HPDE6-E6E7 (cell line): ENCODE results near the gene DLEC1.
"Not testable (repeated sequence)": the region's sequence is repeated elsewhere in the genome, so short reads cannot be mapped to it uniquely, and the experiment has no call there.

Source experiments
- DNase-seq: peaks from one replicate; pipeline ENCODE4 v3.0.0; 2011; ENCODE audit warnings: missing footprints; ENCODE audit errors: extremely low spot score

Gene DLEC1

DNA sequence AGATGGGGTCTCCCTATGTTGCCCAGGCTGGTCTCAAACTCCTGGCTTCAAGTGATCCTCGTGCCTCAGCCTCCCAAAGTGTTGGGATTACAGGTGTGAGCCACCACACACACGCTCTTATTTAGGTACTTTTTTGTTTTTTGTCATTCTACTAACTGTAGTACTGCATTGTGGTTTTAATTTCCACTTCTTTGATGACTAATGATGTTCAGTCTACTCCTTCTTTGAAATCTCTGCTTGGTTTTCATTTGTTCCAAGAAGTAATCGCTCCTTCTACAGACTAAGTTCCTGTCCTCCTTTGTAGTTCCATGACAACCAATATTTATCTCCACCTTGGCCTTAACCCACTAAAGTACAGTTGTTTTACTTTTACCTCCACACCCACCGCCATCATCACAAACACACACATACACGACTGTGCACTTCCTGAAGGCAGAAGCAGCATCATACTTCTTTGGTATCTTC, 529 bp upstream of the DLEC1 start:
- no peak for DNase-seq

DNA sequence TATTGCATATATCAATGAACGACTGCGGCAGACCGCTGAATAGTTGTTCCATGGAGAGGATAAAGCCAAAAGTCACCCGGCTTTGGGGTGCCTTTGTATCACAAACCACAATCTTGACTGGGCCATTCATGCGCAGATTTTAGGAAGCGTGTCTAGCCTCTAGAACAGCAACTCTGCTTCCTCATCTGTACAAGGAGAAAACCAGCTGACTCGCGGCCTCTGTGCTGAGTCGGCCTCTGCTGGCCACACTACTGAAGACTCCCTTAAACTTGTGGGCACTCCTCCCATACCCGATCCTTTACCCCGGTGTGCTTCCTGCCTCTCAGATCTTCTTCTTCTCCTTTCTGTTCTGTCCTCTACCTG, 872 bp downstream of the DLEC1 start:
- no peak for DNase-seq

DNA sequence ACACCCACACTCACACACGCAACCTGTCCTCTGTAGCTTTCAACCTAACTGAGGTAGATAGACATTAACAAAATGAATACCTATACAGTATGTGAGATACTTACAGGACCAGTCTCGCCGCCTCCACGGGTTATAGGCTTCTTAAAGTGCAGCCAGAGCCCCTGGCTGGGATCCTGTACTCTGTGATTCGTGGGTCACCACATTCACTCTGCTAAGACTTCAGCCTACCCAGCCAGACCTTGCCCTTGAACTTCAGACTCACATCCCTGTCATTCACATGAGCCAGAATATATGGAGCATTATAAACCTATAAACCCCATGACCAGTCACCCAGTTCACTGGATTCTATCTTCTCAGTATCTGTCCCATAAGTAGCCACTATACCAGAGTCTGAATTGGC, 1.4 kb downstream of the DLEC1 start:
- no peak for DNase-seq

GRCh38 chr3:38043486-38043885, 4.5 kb downstream of the DLEC1 start:
- no peak for DNase-seq

DNA sequence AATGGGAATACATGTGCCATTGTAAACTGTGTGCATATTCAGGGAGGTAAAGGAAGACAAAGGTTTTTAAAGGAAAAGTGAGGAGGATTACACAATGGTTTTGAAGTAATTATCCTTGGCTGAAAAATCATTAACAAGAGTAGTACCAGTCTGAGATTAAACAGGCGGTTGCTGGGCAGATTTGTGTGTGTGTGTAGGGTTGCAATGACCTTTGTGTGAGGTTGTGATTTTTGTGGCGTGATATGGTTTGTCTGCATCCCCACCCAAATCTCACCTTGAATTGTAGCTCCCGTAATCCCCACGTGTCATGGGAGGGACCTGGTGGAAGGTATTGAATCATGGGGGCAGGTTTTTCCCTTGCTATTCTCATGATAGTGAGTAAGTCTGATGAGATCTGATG, 7.0 kb downstream of the DLEC1 start:
- DNase-seq = no peak

- DNase-seq = no peak
These were observed 7.8 kb downstream of the DLEC1 start for GRCh38 chr3:38046821-38047220.

DNA sequence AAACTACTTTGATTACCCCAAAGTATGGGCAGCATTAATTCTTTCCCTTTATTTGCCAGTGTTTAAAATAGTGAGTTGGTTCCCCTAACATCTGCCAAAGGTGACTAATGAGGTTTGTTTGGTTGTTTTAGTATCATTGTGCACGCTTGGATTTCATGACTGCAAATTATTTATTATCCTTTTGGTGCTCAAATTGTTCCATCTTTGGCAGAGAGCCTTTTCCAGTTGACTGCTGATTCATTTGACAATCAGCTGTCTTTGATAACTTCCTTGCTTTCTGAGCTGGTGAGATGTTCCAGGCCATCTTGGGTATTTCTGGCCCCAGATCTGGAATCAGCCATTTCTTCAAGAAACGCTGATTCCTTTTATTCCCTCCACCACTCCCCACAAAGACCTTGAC, 8.9 kb downstream of the DLEC1 start:
- no peak for DNase-seq

DNA sequence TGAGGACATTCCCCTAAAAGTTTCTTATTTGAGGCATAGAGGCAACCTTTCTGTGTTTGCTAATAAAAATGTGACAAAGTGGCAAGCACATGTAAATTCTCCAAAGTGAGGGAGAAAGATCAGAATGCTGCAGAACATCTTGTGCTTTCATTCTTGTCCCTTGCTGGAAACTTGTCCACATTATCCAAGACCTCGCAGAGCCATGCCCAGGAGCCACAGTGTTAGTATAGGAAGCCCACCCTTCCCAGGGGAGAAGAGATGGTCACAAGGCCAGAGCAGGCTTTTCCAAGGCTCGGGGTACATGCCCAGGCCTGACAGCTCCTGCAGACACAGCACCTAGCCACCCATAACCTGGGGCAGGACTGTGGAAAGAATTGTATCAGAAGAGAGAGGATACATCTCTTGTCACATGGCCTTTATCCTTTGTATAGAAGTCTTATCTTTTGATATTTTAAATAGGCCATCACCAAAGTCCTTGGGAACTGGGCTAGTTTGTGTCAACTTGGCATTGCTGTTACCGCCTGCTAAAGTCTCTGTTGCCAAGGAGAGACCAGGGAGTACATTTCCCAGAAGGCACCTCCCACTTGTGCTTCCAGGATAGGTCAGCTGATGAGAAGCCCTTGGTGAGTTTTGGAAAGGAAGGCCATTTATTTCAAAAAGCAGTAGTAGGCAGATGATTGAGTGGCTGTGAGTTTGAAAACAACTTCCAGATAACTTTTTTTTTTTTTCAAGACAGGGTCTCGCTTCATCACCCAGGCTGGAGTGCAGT, 10.5 kb downstream of the DLEC1 start:
- no peak for DNase-seq

DNA sequence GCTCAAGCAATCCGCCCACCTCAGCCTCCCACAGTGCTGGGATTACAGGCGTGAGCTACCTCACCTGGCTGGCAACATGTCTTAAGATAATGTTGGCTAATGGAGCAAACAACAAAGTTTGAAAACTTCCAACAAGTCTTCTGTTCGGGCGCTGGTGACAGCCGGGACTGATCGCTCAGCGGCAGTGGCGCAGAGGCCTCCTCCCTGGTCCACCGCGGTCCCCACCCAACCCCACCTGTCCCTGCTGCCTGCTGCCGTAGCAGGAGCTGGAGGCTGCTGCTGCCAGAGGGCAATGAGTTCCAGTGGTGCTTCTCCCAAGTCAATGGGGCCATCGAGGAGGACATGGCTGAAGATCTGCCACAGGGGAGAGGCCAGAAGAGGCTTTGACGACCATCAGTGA, 12.1 kb downstream of the DLEC1 start:
- no peak for DNase-seq

DNA sequence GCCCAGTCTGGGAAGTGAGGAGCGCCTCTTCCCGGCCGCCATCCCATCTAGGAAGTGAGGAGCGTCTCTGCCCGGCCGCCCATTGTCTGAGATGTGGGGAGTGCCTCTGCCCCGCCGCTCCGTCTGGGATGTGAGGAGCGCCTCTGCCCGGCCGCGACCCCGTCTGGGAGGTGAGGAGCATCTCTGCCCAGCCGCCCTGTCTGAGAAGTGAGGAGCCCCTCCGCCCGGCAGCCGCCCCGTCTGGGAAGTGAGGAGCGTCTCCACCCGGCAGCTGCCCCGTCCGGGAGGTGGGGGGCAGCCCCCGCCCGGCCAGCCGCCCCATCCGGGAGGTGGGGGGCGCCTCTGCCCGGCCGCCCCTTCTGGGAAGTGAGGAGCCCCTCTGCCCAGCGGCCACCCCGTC, 14.3 kb downstream of the DLEC1 start:
- not testable (repeated sequence) for DNase-seq

DNA sequence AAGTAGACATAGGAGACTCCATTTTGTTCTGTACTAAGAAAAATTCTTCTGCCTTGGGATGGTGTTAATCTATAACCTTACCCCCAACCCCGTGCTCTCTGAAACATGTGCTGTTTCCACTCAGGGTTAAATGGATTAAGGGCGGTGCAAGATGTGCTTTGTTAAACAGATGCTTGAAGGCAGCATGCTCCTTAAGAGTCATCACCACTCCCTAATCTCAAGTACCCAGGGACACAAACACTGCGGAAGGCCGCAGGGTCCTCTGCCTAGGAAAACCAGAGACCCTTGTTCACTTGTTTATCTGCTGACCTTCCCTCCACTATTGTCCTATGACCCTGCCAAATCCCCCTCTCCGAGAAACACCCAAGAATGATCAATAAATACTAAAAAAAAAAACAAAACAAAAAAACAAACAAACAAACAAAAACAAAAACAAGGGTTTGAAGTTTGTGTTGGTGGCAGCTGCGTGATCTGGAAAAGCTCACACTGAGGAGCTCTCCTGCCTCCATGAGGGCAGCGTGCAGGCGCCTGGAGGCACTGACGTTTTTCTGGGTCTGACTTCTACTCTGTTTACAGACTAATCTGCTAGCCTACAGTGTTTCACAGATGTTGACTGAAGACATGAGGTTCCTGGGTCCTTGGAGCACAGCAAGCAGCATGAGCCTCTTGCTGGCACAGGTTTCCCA, 14.9 kb downstream of the DLEC1 start:
- not testable (repeated sequence) for DNase-seq

GRCh38 chr3:38054499-38055001, 15.5 kb downstream of the DLEC1 start:
- no peak for DNase-seq

- no peak for DNase-seq
These were observed 20.1 kb downstream of the DLEC1 start for GRCh38 chr3:38059148-38059547.

DNA sequence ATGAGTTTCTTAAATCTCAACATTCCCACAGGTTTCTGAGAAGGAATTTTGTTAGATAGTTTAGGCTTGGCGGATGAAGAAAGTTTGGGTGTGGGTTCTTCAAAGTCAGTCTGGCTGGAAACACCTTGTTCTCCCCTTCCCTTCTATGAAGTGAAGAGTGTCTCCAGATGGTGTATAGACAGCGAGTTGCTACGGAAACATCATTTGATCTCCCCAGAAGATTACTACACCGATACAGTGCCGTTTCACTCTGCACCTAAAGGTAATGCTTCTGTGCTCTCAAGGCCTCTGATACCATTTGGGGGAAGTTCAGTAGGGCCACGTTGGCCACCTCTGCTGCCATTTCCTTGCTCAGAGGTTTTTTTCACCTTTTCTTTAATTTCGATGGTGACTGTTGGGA, 20.6 kb downstream of the DLEC1 start:
- no peak for DNase-seq

GRCh38 chr3:38062809-38063208, 23.8 kb downstream of the DLEC1 start:
- DNase-seq = no peak

GRCh38 chr3:38064453-38064852, 25.4 kb downstream of the DLEC1 start:
- not testable (repeated sequence) for DNase-seq

DNA sequence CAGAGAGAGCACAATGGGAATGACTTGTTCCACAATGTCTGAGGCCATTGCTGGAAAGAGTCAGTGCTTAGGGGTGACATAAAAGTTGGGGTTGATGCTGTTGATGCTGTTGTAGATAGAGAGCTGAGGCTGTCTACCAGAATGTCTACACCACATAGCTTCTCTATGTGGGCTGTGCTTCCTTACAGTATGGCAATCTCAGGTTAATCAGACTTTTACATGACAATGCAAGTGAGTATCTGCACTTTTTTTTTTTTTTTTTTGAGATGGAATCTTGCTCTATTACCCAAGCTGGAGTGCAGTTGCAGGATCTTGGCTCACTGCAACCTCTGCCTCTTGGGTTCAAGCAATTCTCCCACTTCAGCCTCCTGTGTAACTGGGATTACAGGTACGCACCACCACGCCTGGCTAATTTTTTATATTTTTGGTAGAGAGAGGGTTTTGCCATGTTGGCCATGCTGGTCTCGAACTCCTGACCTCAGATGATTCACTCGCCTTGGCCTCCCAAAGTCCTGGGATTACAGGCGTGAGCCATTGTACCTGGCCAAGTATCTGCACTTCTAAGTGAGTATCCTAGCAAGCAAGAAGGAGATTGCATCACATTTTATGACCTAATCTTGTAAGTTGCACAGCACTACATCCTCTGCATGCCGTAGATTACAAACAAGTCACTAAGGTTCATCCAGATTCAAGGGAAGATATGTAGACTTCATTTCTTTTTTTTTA, 28.7 kb downstream of the DLEC1 start:
- no peak for DNase-seq

- no peak for DNase-seq
These were observed 31.0 kb downstream of the DLEC1 start for GRCh38 chr3:38070013-38070412.

- not testable (repeated sequence) for DNase-seq
These were observed 38.1 kb downstream of the DLEC1 start for GRCh38 chr3:38077073-38077472.

DNA sequence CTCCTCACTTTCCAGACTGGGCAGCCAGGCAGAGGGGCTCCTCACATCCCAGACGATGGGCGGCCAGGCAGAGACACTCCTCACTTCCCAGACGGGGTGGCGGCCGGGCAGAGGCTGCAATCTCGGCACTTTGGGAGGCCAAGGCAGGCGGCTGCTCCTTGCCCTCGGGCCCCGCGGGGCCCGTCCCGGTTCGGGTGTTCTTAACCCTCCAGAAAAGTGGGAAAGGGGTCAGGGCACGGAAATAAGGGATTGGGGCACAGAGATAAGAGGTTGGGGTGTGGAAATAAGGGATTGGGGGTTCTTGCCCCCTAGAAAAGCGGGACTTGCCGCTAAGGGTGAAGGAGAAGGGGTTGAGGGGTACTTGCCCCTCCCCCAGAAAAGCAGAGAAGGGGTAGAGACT, 43.3 kb downstream of the DLEC1 start:
- DNase-seq = not testable (repeated sequence)

- not testable (repeated sequence) for DNase-seq
These were observed 44.2 kb downstream of the DLEC1 start for GRCh38 chr3:38083254-38083653.

- no peak for DNase-seq
These were observed 44.9 kb downstream of the DLEC1 start for GRCh38 chr3:38083871-38084333.
